Osteocyte (in vitro differentiated cells): Measurements from ENCODE around the gene ASCL1. TPM values are rescaled to one million over a fixed set of nuclear protein-coding genes. Genes with fewer than 3 reads are reported as not detected.

Source experiments
- DNase-seq: peaks from one replicate; pipeline ENCODE4 v3.0.0; 2021; ENCODE audit warnings: mixed read lengths; ENCODE audit not compliant: unreplicated experiment; ENCODE audit errors: extremely low spot score
- H3K27ac Mint-ChIP-seq: one replicate; pipeline ENCODE4 v1.8.0; 2021; ENCODE audit warnings: mild to moderate bottlenecking, mixed read lengths; ENCODE audit not compliant: unreplicated experiment
- H3K27me3 Mint-ChIP-seq: one replicate; pipeline ENCODE4 v1.8.0; 2021; ENCODE audit warnings: mixed read lengths; ENCODE audit not compliant: unreplicated experiment
- H3K36me3 Mint-ChIP-seq: one replicate; pipeline ENCODE4 v1.8.0; 2021; ENCODE audit warnings: mixed read lengths; ENCODE audit not compliant: unreplicated experiment
- H3K4me1 Mint-ChIP-seq: one replicate; pipeline ENCODE4 v1.8.0; 2021; ENCODE audit warnings: mixed read lengths; ENCODE audit not compliant: unreplicated experiment
- H3K4me3 Mint-ChIP-seq: one replicate; pipeline ENCODE4 v1.8.0; 2021; ENCODE audit warnings: mild to moderate bottlenecking, moderate library complexity, mixed read lengths; ENCODE audit not compliant: unreplicated experiment
- H3K9me3 Mint-ChIP-seq: one replicate; pipeline ENCODE4 v1.8.0; 2021; ENCODE audit warnings: mixed read lengths; ENCODE audit not compliant: unreplicated experiment
- total RNA-seq: library from RNA; stranded (reverse); gene quantifications from 2 replicates; pipeline ENCODE4 v1.2.1, GENCODE V29; 2021
- TF ChIP-seq, protein P1 (sequence below): fragments of 200-600 bp; sonication (generic); IDR thresholded peaks from 2 replicates; pipeline ENCODE4 v1.5.0; 2021; ENCODE audit warnings: antibody characterized with exemption, mild to moderate bottlenecking, moderate library complexity

ASCL1 gene
- total RNA-seq, 1 donor from 2014 or later, result not detected

DNA sequence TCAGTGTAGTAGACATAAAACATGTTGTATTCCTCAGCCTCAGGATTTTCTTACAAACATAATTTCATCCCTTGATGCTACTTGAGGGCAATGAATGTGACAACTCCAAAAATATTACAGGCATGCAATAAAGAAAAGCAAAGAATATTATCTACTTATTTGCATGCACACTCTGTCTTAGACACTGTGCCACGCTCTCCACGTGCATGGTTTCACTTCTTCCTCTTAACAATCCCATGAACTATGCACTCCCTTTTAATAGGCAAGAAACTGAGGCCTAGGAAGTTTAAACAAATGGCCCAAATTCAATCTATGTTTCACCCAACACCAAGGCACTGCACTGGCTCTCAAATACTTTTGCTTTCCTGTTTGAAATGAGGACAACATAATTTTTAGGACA is 38.6 kb upstream of the ASCL1 start:
- no peaks in the 10 kb centered on the region for H3K27me3 Mint-ChIP-seq

DNA sequence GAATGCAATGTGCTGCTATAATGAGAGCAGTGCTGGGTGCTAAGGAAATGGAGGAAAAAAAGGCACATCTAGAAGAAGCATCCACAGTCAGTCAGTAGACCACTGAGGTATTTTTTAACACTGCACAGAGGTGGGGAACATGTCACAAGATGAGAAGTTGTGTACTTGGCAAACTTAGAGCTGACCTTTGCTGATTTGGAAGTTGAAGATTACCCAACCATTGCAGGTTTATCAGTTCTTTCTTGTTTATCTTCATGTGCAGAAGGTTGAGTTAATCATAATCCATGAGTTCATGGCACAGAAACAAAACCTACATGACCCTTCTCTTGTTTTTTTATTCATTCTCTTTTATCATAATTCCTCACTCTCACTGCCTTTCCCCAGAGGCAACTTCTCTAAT is 37.2 kb upstream of the ASCL1 start:
- no peak overlapping the region for H3K4me3 Mint-ChIP-seq
- no peak overlapping the region for H3K27ac Mint-ChIP-seq
- no peak for DNase-seq
- H3K36me3 Mint-ChIP-seq, result no peaks in the 10 kb centered on the region
- H3K27me3 Mint-ChIP-seq, result no peaks in the 10 kb centered on the region
- no peaks in the 10 kb centered on the region for H3K4me1 Mint-ChIP-seq
- H3K9me3 Mint-ChIP-seq, result no peaks in the 10 kb centered on the region
- TF ChIP-seq, protein P1, sequence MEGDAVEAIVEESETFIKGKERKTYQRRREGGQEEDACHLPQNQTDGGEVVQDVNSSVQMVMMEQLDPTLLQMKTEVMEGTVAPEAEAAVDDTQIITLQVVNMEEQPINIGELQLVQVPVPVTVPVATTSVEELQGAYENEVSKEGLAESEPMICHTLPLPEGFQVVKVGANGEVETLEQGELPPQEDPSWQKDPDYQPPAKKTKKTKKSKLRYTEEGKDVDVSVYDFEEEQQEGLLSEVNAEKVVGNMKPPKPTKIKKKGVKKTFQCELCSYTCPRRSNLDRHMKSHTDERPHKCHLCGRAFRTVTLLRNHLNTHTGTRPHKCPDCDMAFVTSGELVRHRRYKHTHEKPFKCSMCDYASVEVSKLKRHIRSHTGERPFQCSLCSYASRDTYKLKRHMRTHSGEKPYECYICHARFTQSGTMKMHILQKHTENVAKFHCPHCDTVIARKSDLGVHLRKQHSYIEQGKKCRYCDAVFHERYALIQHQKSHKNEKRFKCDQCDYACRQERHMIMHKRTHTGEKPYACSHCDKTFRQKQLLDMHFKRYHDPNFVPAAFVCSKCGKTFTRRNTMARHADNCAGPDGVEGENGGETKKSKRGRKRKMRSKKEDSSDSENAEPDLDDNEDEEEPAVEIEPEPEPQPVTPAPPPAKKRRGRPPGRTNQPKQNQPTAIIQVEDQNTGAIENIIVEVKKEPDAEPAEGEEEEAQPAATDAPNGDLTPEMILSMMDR, result no peak

More for the DNA sequence above, 38.6 kb upstream of the ASCL1 start:
- Mint-ChIP-seq H3K36me3 (no peaks in the 10 kb centered on the region), H3K27ac (no peak overlapping the region), H3K9me3 (no peaks in the 10 kb centered on the region), H3K4me3 (no peak overlapping the region), H3K4me1 (no peaks in the 10 kb centered on the region)
- TF ChIP-seq, protein P1, result no peak
- DNase-seq, result no peak

DNA sequence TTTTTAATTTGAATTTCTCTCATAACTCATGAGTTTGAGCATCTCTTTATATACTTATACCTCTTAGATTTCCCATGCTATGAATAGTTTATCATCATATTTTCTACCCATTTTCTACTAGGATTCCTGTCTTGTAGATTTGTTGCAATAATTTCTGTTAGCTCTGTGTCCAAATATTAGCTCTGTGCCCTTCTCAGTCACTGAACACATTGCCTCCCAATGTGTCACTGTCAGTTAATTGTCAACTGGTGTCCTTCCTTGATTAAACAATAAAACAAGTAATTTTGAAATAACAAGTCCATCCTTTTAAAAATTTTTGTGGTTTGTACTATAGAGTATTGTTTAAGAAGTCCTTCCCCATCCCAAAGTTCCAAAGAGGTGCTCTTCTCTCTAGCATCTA is 36.2 kb upstream of the ASCL1 start:
- no peaks in the 10 kb centered on the region for H3K27me3 Mint-ChIP-seq

DNA sequence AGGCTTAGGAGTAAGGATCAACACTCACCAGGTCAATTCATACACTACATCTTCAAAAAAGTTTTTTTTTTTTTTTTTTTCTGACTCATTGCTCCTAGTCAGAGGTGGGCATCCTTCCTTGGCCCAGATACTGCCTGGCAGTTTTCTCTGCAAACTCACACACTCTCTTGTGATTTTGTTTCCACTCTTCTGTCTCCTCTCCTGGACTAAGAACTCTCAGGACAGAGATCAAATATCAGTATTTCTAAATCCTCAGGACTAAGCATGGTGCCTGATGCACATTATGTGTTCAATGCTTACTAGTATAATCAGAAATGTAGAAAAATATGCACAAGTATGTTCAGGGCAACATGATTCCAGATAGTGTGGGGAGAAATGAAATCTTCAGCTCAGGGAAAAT is 30.3 kb upstream of the ASCL1 start:
- TF ChIP-seq, protein P1, result no peak
- no peaks in the 10 kb centered on the region for H3K9me3 Mint-ChIP-seq

More for the DNA sequence above, 36.2 kb upstream of the ASCL1 start:
- Mint-ChIP-seq H3K4me3 (no peak overlapping the region), H3K9me3 (no peaks in the 10 kb centered on the region), H3K27ac (no peak overlapping the region), H3K36me3 (no peaks in the 10 kb centered on the region), H3K4me1 (no peaks in the 10 kb centered on the region)
- no peak for DNase-seq
- TF ChIP-seq, protein P1, result no peak

DNA sequence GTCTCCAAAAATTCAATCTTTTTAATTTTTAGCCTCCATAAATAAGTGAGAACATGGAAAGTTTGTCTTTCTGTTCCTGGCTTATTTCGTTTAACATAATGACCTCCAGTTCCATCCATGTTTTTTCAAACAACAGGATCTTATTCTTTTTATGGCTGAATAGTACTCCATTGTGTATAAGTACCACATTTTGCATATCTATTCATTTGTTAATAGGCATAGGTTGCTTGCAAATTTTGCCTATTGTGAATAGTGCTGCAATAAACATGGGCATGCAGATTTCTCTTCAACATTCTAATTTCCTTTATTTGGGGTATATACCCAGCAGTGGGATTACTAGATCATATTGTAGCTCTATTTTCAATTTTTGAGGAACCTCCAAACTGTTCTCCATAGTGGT is 24.3 kb upstream of the ASCL1 start:
- TF ChIP-seq, protein P1, result no peak
- Mint-ChIP-seq H3K9me3 (peaks cover 4% of the 10 kb centered on the region), H3K27me3 (no peaks in the 10 kb centered on the region)

More for the DNA sequence above, 30.3 kb upstream of the ASCL1 start:
- H3K27ac Mint-ChIP-seq, result no peak overlapping the region
- H3K4me3 Mint-ChIP-seq, result no peak overlapping the region
- H3K36me3 Mint-ChIP-seq, result no peaks in the 10 kb centered on the region
- no peaks in the 10 kb centered on the region for H3K27me3 Mint-ChIP-seq
- DNase-seq, result no peak
- H3K4me1 Mint-ChIP-seq, result no peaks in the 10 kb centered on the region

More for the DNA sequence above, 24.3 kb upstream of the ASCL1 start:
- no peak overlapping the region for H3K4me3 Mint-ChIP-seq
- no peak overlapping the region for H3K27ac Mint-ChIP-seq
- DNase-seq, result no peak
- no peaks in the 10 kb centered on the region for H3K4me1 Mint-ChIP-seq
- H3K36me3 Mint-ChIP-seq, result no peaks in the 10 kb centered on the region
